Aorta (tissue), 5 donors: ENCODE measurements around the gene OSGIN1. TPM values are rescaled to one million over a fixed set of nuclear protein-coding genes. Genes with fewer than 3 reads are reported as not detected.

Experiments used
- ATAC-seq: fragments of 200-7000 bp; cut with Tn5 transposase; one replicate; pipeline ENCODE4 v1.9.1; 2022; ENCODE audit warnings: moderate library complexity; ENCODE audit not compliant: low FRiP score
- DNase-seq, 2 donors: peaks; one replicate each; pipeline ENCODE4 v3.0.0-alpha.2; 2020
- H3K27ac ChIP-seq, 2 donors: one replicate each; pipeline ENCODE4 v1.5.1; 2013; ENCODE audit warnings: low read length in 2 of 2, mild to moderate bottlenecking in 2 of 2, moderate library complexity in 2 of 2, control low read depth in 1 of 2, inconsistent platforms in 1 of 2, low read depth in 1 of 2
- H3K27me3 ChIP-seq, 2 donors: one replicate each; pipeline ENCODE4 v1.6.1; 2013; ENCODE audit warnings: control low read depth in 1 of 2, low read length in 1 of 2, mild to moderate bottlenecking in 1 of 2, moderate library complexity in 1 of 2; ENCODE audit not compliant: insufficient read depth in 2 of 2, control insufficient read depth in 1 of 2
- H3K36me3 ChIP-seq, 2 donors: one replicate each; pipeline ENCODE4 v1.6.1; 2013; ENCODE audit warnings: control low read depth in 1 of 2, low read length in 1 of 2, mild to moderate bottlenecking in 1 of 2; ENCODE audit not compliant: insufficient read depth in 2 of 2, control insufficient read depth in 1 of 2
- H3K4me1 ChIP-seq, 2 donors: one replicate each; pipeline ENCODE4 v1.6.1; 2013; ENCODE audit warnings: low read length in 2 of 2, control low read depth in 1 of 2, mild to moderate bottlenecking in 1 of 2, moderate library complexity in 1 of 2; ENCODE audit not compliant: insufficient read depth in 2 of 2, control insufficient read depth in 1 of 2
- H3K4me3 ChIP-seq, 2 donors: one replicate each; pipeline ENCODE4 v1.5.1; 2013; ENCODE audit warnings: low read length in 2 of 2, control low read depth in 1 of 2, mild to moderate bottlenecking in 1 of 2
- H3K9me3 ChIP-seq: one replicate; pipeline ENCODE4 v1.6.1; 2013; ENCODE audit warnings: mild to moderate bottlenecking, low read length; ENCODE audit not compliant: control insufficient read depth
- WGBS, 2 donors: extraction: QIAGEN DNeasy Blood & Tissue Kit; methylation state at CpG; one replicate each; pipeline ENCODE4 v1.1.7; 2013; 5-methylcytosine and 5-hydroxymethylcytosine counted together
- intact Hi-C, 2 donors: fragments of 100-400 bp; cut with DNase I; formaldehyde crosslinking; loops; one replicate each; pipeline versions ENCODE4 v1.14.2 to v1.15.0; 2022
- polyA plus RNA-seq, 2 donors: library from polyadenylated mRNA; stranded (reverse); fragments of 200-250 nt; gene quantifications; one replicate each; pipeline ENCODE4 v1.2.3, GENCODE V29; 2013
- total RNA-seq, 2 donors: library from RNA; stranded (reverse); fragmentation: NEBNext Ultra II Directional; extraction: Animal tissue kit (Norgen Biotek cat#: 25700); gene quantifications; one replicate each; pipeline ENCODE4 v1.2.1, GENCODE V29; 2021
- donor health status: healthy with polysubstance abuse.
- donor health status: Bipolar disorder and iron deficiency.
- donor health status: DM: no; HTN: no; CAD: no.
- donor health status: DM: no; HTN: no; CAD: no.
- donor health status: DM: yes; HTN: yes; CAD: no.

OSGIN1 gene
- total and polyA plus RNA-seq, 4 donors: 10.0 to 13.7 (median 12.0) TPM

DNA sequence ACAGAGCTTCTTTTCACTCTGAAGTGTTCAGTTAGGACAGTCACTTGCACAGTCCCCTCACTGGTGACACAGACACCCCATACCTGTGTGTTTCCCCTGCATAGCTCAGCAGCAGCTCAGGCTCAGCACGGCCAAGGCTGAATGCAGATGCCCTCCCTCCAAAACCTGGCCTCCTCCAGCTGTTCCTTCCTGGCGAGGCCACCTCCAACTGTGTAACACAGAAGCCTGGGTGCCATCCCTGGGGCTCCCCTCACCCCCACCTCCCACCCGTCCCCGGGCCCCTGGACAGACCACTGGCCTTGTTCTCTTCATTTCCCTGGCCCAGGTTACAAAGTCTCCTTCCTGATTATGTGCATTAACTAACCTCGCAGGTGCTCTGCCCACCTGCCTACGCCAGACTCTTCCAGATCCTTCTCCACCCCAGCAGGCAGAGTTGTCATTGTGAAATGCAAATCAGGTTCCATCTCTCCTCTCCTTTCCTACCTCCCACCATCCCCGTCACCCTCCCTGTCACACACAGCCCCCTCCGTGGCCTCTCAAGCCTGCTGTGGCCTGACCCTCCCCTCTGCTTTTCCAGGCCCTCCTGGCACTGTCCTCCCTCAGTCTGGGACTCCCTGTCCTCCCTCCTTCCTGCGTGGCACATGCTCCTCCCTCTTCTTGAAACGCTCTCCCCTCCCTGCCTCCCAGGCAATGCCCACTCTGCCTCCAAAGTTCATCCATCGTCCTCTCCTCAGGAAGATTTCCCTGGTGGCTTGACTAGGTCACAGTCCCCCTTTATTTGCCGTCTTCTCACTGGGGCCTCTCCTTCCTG is 27.7 kb upstream of the OSGIN1 start:
- Histone ChIP-seq H3K27me3 (no peaks in the 10 kb centered on the region), H3K27ac (no peak overlapping the region), H3K4me1 (no peaks in the 10 kb centered on the region), H3K9me3 (no peaks in the 10 kb centered on the region), H3K36me3 (no peaks in the 10 kb centered on the region), H3K4me3 (no peak overlapping the region)
- 82 to 87% methylated on average over 12 of the region's 12 CpGs for WGBS, 2 donors
- DNase-seq (no peak), ATAC-seq (no peak)
- intact Hi-C loops: no loop called here

DNA sequence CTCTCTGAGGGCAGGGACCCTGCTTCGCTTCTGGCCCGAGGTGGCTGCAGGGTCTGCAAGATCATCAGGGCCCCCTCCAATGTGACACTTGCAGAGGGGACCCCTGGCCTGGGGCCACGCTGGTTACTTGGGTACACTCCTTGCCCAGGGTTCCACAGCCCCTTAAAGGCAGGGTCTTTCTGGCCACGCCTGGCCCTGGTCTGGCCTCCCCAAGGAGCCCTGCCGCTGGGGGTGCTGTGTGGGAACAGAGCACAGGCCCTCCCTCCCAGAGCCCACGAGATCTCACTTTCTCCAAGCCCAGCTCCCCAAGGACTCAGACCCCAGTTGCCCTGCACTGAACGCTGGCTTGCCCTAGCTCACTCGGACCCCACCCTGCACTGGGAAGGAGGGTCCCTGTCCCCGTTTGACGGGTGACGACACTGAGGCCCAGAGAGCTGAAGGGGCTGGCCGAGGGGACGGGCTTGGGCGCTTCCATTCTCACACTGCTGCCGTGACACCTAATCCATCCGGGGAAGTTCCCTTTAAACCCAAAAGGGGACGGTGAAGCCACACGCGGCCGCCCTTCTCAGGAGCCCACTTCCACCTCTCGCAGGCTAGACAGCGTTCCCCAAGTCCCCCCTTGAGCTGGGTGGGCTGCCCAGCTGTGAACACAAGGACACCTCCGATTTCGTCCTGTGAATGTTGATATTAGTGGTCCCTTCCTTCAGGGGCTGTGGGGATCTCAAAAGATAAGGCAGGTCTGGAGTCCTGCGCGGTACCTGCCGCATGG is 26.9 kb upstream of the OSGIN1 start:
- H3K4me3 ChIP-seq: no peak overlapping the region
- H3K27me3 ChIP-seq: no peaks in the 10 kb centered on the region
- DNase-seq (no peak), ATAC-seq (no peak)
- no peaks in the 10 kb centered on the region for H3K4me1 ChIP-seq
- H3K27ac ChIP-seq: no peak overlapping the region
- no peaks in the 10 kb centered on the region for H3K36me3 ChIP-seq
- no peaks in the 10 kb centered on the region for H3K9me3 ChIP-seq
- WGBS, 2 donors: 47 to 49% methylated on average over 27 of the region's 27 CpGs
- intact Hi-C loops: loop anchor here in 1 of 2 donors (2.0 kb wide), 1 partner anchor 137 kb away; no protein-coding TSS in a partner anchor

DNA sequence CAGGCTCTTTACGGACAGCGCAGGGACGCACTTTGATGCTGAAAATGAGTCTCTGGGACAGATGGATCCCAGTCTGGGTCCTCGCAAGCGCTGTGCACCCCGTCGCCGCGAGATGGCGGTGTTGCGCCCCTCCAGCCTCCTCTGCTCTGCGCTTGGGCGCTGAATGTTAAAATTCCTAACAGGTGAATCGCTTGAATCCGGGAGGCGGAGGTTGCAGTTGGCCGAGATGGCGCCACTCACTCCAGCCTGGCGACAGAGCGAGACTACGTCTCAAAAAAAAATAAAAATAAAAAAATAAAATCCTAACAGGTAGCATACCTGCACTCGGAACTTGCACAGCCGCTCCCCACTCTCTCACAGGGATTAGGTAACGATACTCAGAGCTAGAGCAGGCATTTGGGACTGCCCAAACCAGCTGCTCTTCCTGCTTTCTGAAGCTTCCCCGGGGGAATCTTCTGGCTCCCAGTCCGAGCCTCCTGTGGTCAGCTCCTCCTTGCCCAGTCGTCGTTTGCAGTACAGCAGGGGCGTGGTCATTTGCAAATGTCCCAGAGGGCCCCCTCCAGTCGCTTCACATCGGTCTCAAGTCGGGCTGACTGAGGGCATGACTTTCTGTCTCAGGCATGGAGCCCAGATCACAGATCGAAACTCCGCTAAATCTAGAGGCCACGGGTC is 26.2 kb upstream of the OSGIN1 start:
- H3K4me3 ChIP-seq: no peak overlapping the region
- H3K4me1 ChIP-seq: no peaks in the 10 kb centered on the region
- intact Hi-C loops: loop anchor here in 1 of 2 donors (2.0 kb wide), 1 partner anchor 136 kb away; no protein-coding TSS in a partner anchor
- 23 to 24% methylated on average over 35 of the region's 35 CpGs for WGBS, 2 donors
- no peaks in the 10 kb centered on the region for H3K36me3 ChIP-seq
- peak; percentile 81 to 94 for DNase-seq
- no peaks in the 10 kb centered on the region for H3K9me3 ChIP-seq
- H3K27ac ChIP-seq: no peak overlapping the region
- H3K27me3 ChIP-seq: no peaks in the 10 kb centered on the region
- peak; percentile 75 for ATAC-seq

DNA sequence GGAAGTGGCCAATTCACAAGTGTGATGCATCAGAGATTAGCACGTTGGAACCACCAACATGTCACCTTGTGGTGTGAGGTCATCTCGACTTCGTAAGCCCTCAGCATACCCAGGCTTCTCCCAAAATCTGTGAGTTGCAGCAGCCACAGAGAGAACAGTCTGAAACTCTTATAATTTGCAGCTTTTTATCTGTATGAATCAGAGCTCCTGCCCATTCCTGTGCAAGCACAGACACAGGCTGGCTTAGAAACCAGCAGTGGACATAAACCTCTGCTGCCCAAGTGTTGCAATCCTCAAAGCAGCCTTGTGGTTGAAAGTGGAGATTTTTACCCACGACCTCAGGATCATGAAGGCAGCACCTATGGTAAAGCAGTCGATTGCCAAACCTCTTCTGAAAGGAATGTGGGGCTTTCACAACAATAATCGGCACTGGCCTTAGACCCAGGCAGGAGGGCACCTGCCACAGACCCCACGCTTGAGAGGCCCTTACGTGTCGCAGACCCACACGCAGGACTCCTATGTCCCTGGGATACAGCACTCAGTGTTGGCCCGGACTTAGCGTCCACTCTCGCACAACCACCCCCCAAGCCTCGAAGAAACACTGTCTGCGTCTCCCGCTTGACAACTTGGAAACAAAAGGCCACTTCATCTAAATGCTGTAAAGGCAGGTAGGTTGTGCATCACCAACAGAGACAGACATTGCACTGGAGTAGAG is 24.5 kb upstream of the OSGIN1 start:
- H3K36me3 ChIP-seq: no peaks in the 10 kb centered on the region
- H3K27ac ChIP-seq: no peak overlapping the region
- no peaks in the 10 kb centered on the region for H3K27me3 ChIP-seq
- no peak overlapping the region for H3K4me3 ChIP-seq
- DNase-seq: no peak
- intact Hi-C loops: no loop called here
- H3K4me1 ChIP-seq: no peaks in the 10 kb centered on the region
- no peaks in the 10 kb centered on the region for H3K9me3 ChIP-seq
- WGBS, 2 donors: 87 to 88% methylated on average over 16 of the region's 16 CpGs
- ATAC-seq: no peak

DNA sequence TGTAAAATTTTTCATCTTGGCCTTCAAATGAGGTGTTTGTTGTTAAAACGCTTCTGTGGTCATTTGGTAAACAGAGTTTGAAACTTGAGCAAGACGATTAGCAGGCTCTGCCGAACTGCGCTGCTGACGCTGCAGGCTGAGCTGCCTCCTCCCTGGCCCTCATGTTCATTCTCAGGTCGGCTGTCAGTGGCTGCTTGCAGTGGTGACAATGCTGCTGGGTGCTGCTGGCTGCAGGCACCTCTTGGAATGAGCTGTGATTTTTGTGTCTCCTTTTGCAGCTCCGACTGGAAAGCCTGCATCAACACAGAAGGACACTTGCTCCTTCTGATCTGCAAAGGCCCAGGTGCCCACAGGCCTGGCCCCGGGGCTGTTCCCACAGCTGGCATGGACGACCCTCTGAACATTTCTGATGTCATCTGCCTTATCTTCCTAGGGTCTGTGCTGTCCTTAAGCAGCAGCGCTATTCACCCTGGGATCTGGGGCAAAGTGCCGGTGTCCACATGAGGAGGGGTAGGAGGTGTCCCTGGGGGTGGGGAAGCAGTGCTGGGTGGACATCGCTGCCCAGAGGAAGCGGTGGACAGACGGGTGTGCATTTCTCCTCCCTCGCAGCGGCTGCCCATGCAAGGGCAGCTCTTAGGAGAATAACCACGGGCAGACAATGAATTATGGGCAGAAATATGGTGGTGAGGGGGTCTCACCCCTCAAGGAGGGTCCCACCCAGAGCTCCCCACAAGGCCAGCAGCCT is 23.1 kb upstream of the OSGIN1 start:
- no peaks in the 10 kb centered on the region for H3K9me3 ChIP-seq
- no peaks in the 10 kb centered on the region for H3K4me1 ChIP-seq
- no peak overlapping the region for H3K27ac ChIP-seq
- no peak for DNase-seq
- no peaks in the 10 kb centered on the region for H3K36me3 ChIP-seq
- no peaks in the 10 kb centered on the region for H3K27me3 ChIP-seq
- no peak for ATAC-seq
- WGBS, 2 donors: 84% methylated on average over 17 of the region's 17 CpGs
- intact Hi-C loops: no loop called here
- no peak overlapping the region for H3K4me3 ChIP-seq

DNA sequence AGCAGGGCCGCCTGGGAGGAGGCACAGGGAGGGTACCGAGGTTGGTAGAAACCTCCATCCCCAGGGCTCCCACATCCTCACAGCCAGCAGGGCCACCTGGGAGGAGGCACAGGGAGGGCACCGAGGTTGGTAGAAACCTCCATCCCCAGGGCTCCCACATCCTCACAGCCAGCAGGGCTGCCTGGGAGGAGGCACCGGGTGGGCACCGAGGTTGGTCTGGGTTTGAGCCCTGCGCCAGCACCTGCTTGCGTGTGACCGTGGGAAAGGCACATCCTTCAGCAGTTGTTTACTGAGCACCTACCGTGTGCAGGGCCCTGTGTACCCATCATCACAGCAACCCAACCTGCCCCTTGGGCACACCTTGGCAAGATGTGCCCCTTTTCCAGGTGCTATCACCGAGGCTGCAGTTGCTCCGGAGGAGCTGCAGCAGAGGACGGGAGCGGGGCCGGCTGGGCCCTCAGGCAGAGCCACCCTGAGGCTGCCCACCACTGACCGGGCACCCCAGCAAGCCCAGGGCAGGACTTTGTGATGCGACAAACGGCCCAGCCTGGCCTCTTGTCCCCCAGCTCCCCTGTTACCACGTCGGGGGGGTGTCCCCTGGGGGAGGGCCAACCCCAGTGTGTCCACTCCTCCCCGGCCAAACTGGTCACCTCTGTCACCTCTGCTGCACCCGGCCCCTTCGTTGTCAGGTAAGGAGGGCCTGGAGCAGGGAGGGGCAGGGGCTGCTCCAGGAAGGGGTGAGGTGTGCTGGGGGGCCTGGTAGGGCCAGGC is 22.1 kb upstream of the OSGIN1 start:
- ATAC-seq: no peak
- H3K4me1 ChIP-seq: no peaks in the 10 kb centered on the region
- no peaks in the 10 kb centered on the region for H3K36me3 ChIP-seq
- intact Hi-C loops: no loop called here
- peak in 1 of 2 donors; percentile 43 for DNase-seq
- no peak overlapping the region for H3K4me3 ChIP-seq
- 85 to 86% methylated on average over 22 of the region's 22 CpGs for WGBS, 2 donors
- no peaks in the 10 kb centered on the region for H3K9me3 ChIP-seq
- H3K27me3 ChIP-seq: no peaks in the 10 kb centered on the region
- H3K27ac ChIP-seq: no peak overlapping the region

DNA sequence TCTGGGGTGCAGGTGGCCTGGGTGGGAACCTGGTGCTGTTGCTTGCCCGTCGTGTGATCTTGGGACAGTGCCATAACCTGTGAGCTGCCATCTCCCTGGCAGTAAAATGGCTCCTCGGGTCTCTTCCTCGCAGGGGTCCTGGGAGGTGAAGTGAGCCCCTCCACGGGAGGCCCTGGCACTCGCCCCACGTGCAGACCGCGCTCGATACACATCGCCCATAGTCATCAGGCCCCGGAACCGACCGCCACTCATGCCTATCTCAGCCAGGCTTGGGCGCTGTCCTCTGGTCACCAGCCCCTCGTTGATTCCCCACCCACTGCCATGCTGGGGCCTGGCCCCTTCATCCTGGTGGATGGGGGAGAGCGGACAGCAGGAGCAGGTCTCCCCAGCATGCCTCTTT is 21.5 kb upstream of the OSGIN1 start:
- DNase-seq (peak in 1 of 2 donors; percentile 46), ATAC-seq (no peak)
- WGBS, 2 donors: 86 to 87% methylated on average over 17 of the region's 17 CpGs
- H3K4me3 ChIP-seq: no peak overlapping the region
- no peak overlapping the region for H3K27ac ChIP-seq
- no peaks in the 10 kb centered on the region for H3K4me1 ChIP-seq
- intact Hi-C loops: no loop called here
- H3K36me3 ChIP-seq: no peaks in the 10 kb centered on the region
- no peaks in the 10 kb centered on the region for H3K27me3 ChIP-seq
- no peaks in the 10 kb centered on the region for H3K9me3 ChIP-seq
